BLaER1 treated with 17β-estradiol and CSF1 and Interleukin-3, amounts not matched to agents 10 nM and 100 nM (cell line): ENCODE data around the gene PCED1A.

Source experiments
- H3K27ac ChIP-seq, 11 experiments: shearing (Covaris generic); formaldehyde crosslinking; 2 replicates each; pipeline ENCODE4 v1.8.1; 2022
- H3K27me3 ChIP-seq, 11 experiments: shearing (Covaris generic); formaldehyde crosslinking; 2 replicates each; pipeline ENCODE4 v1.8.1; 2022
- H3K36me3 ChIP-seq, 11 experiments: shearing (Covaris generic); formaldehyde crosslinking; 2 replicates each; pipeline ENCODE4 v1.8.1; 2022
- H3K4me1 ChIP-seq, 10 experiments: shearing (Covaris generic); formaldehyde crosslinking; 2 replicates each; pipeline ENCODE4 v1.8.1; 2022
- H3K4me2 ChIP-seq, 11 experiments: shearing (Covaris generic); formaldehyde crosslinking; 2 replicates each; pipeline ENCODE4 v1.8.1; 2022
- H3K4me3 ChIP-seq, 10 experiments: shearing (Covaris generic); formaldehyde crosslinking; 2 replicates each; pipeline ENCODE4 v1.8.1; 2022
- H3K9ac ChIP-seq, 11 experiments: shearing (Covaris generic); formaldehyde crosslinking; 2 replicates each; pipeline ENCODE4 v1.8.1; 2022
- H3K9me3 ChIP-seq, 11 experiments: shearing (Covaris generic); formaldehyde crosslinking; replicated peaks in 1 of 11; 2 replicates each; pipeline ENCODE4 v1.8.1; 2022
- H4K20me1 ChIP-seq, 11 experiments: shearing (Covaris generic); formaldehyde crosslinking; 2 replicates each; pipeline ENCODE4 v1.8.1; 2022
- Cebpa-rat ChIP-seq, 11 experiments: shearing (Covaris generic); IDR thresholded peaks; 2 replicates each; pipeline ENCODE4 v1.8.1; 2022

PCED1A gene

DNA sequence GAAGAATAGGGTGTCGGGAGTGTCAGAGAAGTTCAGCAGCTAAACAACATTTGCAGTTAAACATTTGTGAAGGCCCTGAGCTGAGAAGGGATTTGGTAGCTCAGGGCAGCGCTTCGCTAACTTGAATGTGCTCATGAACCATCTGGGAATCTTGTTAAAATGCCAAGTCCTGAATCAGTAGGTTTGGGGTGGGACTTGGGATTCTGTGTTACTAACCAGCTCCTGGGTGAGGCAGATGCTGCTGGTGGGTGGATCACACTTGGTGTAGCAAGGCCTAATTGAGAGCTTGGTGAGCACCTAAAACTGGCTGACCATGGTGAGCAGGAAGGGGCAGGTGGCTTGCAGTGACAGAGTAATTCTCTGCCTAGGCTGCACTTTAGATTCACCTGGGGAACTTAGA, 38.7 kb upstream of the PCED1A start:
- no peak overlapping the region for H3K9ac ChIP-seq
- H3K27me3 ChIP-seq = no peaks in the 10 kb centered on the region
- H3K27ac ChIP-seq = no peak overlapping the region
- peaks cover 20 to 49% (median 30%) of the 10 kb centered on the region in 10 experiments for H3K4me1 ChIP-seq
- no peak overlapping the region for H3K4me3 ChIP-seq
- H4K20me1 ChIP-seq = peaks cover 42 to 92% (median 85%) of the 10 kb centered on the region in 11 experiments; a peak in 21 of 22 replicates
- no peaks in the 10 kb centered on the region for H3K9me3 ChIP-seq
- TF ChIP-seq Cebpa-rat (IDR thresholded peaks at IDR 0.05) = no peak
- H3K36me3 ChIP-seq = peaks cover 5 to 78% (median 42%) of the 10 kb centered on the region in 11 experiments; a peak in 21 of 22 replicates
- no peak overlapping the region for H3K4me2 ChIP-seq

DNA sequence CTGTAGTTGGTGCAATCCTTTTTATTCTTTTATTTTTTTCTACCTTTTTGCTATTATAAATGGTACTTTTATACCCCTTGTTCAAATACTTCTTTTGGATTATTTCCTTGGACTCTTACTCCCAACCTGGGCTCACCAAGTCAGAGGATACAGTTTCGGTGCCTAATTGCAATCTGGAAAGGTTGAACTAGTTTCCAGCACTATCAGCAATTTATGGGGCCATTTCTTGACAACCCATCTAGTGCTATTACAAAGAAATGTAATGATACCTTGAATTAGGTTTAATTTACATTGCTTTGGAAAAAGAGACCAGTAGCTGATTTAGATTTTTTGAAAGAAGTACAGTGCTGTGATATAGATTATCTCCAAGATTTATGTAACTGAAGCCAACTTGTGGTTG, 38.1 kb upstream of the PCED1A start:
- no peak for TF ChIP-seq Cebpa-rat (IDR thresholded peaks at IDR 0.05)
- Histone ChIP-seq H4K20me1 (peaks cover 40 to 91% (median 78%) of the 10 kb centered on the region in 11 experiments; a peak in 21 of 22 replicates), H3K4me1 (peaks cover 20 to 43% (median 26%) of the 10 kb centered on the region in 10 experiments), H3K9ac (no peak overlapping the region), H3K27ac (no peak overlapping the region), H3K4me3 (no peak overlapping the region), H3K36me3 (peaks cover 5 to 78% (median 42%) of the 10 kb centered on the region in 11 experiments; a peak in 21 of 22 replicates), H3K9me3 (no peaks in the 10 kb centered on the region), H3K27me3 (no peaks in the 10 kb centered on the region), H3K4me2 (no peak overlapping the region)

DNA sequence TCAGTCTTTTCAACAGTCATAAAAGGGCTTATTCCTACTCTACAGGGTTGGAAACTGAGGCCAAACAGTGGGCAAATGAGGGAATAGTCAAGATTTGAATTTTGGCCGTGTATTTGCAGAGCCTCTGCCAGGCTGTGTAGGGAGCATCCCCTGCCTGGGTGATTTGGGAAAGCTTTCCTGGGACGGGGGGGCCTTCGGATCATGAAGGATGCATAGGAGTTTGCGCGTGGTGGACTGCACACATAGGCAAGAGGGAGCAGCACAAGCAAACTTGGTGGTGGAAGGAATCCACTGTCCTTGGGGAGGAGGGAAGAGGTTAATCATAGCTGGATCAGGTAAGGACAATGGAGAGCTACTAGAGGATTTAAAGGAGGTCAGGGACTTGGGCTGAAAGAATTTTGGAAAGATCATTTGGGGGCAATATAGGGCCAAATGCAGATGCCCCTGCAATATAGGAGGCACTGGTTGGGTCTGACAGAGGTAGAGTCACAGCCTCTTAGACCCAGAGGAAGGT, 35.3 kb upstream of the PCED1A start:
- Histone ChIP-seq H3K9ac (peak overlapping the region in 2 of 11 experiments; percentile 93 to 95; a peak in 1 of 22 replicates), H3K4me1 (peaks cover 40 to 53% (median 46%) of the 10 kb centered on the region in 10 experiments), H4K20me1 (peaks cover 23 to 69% (median 61%) of the 10 kb centered on the region in 11 experiments; a peak in 21 of 22 replicates), H3K36me3 (peaks cover 3 to 55% (median 31%) of the 10 kb centered on the region in 11 experiments; a peak in 20 of 22 replicates), H3K4me3 (0 out of 20 replicates have a peak overlapping the region, but pooled peaks of 1 of the 10 experiments have one; percentile 21), H3K9me3 (no peaks in the 10 kb centered on the region), H3K27ac (no peak overlapping the region), H3K27me3 (peaks cover 5 to 21% (median 19%) of the 10 kb centered on the region in 11 experiments; a peak in 19 of 22 replicates), H3K4me2 (peak overlapping the region; percentile 83 to 100 (median 97))
- TF ChIP-seq Cebpa-rat (IDR thresholded peaks at IDR 0.05) = no peak

DNA sequence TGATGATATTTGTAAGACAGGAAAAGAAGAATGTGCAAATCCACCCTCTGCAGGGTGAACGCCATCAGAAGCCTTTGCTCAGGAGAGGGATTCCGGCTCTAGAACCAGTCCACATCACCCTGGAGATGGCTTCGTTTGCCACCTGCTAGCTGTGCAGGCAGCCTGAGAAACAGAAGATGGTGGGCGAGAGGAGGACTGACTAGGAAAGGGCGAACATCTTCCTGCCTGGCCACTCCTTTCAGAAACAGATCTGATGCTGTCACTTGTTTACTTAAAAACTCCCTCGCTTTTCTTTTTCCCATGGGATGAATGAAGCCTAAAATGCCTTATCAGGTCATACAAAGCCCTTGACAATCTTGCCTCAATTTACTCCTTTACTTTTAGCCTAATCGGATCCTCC, 34.0 kb upstream of the PCED1A start:
- H3K9ac ChIP-seq = peak overlapping the region; percentile 91 to 99 (median 95)
- H3K27me3 ChIP-seq = peaks cover 5 to 23% (median 19%) of the 10 kb centered on the region in 11 experiments; a peak in 19 of 22 replicates
- peaks cover 17 to 56% (median 49%) of the 10 kb centered on the region in 11 experiments; a peak in 21 of 22 replicates for H4K20me1 ChIP-seq
- H3K4me2 ChIP-seq = peak overlapping the region; percentile 83 to 100 (median 97)
- peak overlapping the region; percentile 80 to 98 (median 90) for H3K4me3 ChIP-seq
- H3K27ac ChIP-seq = peak overlapping the region in 9 of 11 experiments; percentile 89 to 98 (median 93); a peak in 11 of 22 replicates
- no peak for TF ChIP-seq Cebpa-rat (IDR thresholded peaks at IDR 0.05)
- H3K36me3 ChIP-seq = peaks cover 0 to 43% (median 28%) of the 10 kb centered on the region in 11 experiments; a peak in 19 of 22 replicates
- peaks cover 46 to 66% (median 55%) of the 10 kb centered on the region in 10 experiments for H3K4me1 ChIP-seq
- H3K9me3 ChIP-seq = no peaks in the 10 kb centered on the region

DNA sequence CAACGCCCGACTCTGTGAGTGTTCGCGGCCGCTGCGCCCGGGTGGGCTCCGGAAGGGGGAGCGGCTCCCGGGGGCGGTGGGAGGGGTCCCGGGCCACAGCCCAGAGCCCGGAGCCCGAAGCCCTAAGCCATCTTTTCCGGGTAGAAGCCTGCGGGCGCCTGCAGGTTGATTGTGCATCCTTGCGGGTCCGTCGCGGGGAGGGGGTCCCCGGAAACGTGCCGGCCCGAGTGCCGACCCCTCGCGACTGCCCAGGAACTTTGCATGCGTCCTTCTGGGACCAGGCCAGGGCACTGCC, 33.2 kb upstream of the PCED1A start:
- H4K20me1 ChIP-seq = peaks cover 9 to 48% (median 42%) of the 10 kb centered on the region in 11 experiments; a peak in 21 of 22 replicates
- peak overlapping the region; percentile 91 to 99 (median 95) for H3K9ac ChIP-seq
- peaks cover 0 to 35% (median 23%) of the 10 kb centered on the region in 11 experiments; a peak in 18 of 22 replicates for H3K36me3 ChIP-seq
- H3K27me3 ChIP-seq = peaks cover 5 to 23% (median 19%) of the 10 kb centered on the region in 11 experiments; a peak in 19 of 22 replicates
- peak overlapping the region; percentile 80 to 98 (median 90) for H3K4me3 ChIP-seq
- peak overlapping the region; percentile 83 to 100 (median 97) for H3K4me2 ChIP-seq
- H3K27ac ChIP-seq = peak overlapping the region; percentile 84 to 98 (median 93)
- no peaks in the 10 kb centered on the region for H3K9me3 ChIP-seq
- peaks cover 46 to 69% (median 56%) of the 10 kb centered on the region in 10 experiments for H3K4me1 ChIP-seq
- TF ChIP-seq Cebpa-rat (IDR thresholded peaks at IDR 0.05) = no peak

DNA sequence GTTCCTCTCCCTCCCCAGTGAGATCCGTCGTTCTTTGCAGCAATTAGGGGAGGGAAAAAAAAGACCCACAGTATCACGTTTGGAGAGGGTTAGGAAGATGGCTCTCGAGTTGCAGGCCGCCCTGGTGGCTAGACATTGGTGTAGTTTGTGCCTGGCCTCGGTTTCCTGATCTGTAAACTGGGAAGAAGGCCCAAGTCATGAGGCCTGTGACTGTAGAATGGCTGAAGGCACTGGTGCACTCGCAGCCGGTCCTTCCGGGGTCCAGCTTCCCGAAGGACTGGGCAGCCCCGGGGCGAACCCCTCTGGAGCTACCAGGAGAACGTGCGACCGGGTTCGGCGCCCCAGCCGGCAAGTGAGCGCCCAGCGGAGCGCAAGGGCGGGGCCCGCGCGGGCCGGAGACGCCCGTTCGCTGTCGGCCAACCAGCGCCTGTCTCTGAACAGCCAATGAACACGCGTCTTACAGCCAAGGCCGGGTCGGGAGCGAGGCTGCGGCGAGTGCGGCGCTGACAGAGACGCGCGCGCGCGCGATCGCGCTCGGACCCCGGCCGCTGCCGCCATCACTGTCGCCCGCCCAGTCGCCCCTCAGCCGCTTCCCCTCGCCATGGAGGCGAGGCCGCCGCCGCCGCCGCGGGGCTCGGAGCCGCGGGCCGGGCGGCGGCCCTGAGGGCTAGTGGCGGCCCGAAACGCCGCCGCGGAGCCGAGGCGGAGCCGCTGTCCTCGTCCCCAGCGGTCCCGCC, 32.7 kb upstream of the PCED1A start, which contains the start of gene PTPRA:
Gene PTPRA, plus strand, starts transcription at position 472 of the 737 bp plus-strand sequence. CDS start 90,797 bp downstream, outside the sequence.
- no peak for TF ChIP-seq Cebpa-rat (IDR thresholded peaks at IDR 0.05)
- peaks cover 0 to 30% (median 19%) of the 10 kb centered on the region in 11 experiments; a peak in 17 of 22 replicates for H3K36me3 ChIP-seq
- no peaks in the 10 kb centered on the region for H3K9me3 ChIP-seq
- peaks cover 5 to 23% (median 19%) of the 10 kb centered on the region in 11 experiments; a peak in 19 of 22 replicates for H3K27me3 ChIP-seq
- peaks cover 9 to 43% (median 36%) of the 10 kb centered on the region in 11 experiments; a peak in 20 of 22 replicates for H4K20me1 ChIP-seq
- H3K4me2 ChIP-seq = peak within 1 kb of the TSS; percentile 93 to 100 (median 97)
- peaks cover 46 to 74% (median 59%) of the 10 kb centered on the region in 10 experiments for H3K4me1 ChIP-seq
- H3K9ac ChIP-seq = peak within 1 kb of the TSS; percentile 91 to 99 (median 95)
- peak within 1 kb of the TSS; percentile 80 to 98 (median 90) for H3K4me3 ChIP-seq
- peak within 1 kb of the TSS; percentile 84 to 98 (median 93) for H3K27ac ChIP-seq

DNA sequence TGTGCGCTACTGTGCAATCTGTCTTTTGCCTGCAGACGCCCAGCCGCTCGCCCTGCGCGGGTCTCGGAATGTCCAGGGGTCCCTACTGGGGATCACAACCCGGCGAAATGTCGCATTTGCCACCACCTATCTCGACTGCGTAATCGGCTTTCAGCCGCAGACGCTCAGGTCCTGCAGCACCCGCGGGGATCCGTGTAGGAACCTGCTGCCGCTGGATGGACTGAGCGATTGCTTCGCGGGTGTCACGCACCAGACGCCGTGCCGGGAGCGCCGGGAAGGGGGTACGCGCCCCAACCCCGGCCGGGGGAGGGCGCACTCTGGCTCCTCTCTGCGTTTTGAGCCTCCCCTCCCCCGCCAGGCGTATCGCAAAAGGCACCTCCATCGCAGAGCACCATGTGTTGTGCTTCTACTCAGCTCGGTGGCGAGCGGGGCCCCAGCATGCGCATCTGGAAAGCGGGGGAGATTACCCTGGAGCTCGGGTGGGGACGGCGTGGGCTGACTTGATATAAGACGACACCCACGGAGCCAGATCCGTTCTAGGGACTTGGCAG, 32.1 kb upstream of the PCED1A start:
- Histone ChIP-seq H3K36me3 (peaks cover 0 to 25% (median 15%) of the 10 kb centered on the region in 11 experiments; a peak in 12 of 22 replicates), H4K20me1 (peaks cover 9 to 39% (median 34%) of the 10 kb centered on the region in 11 experiments; a peak in 20 of 22 replicates), H3K9ac (peak overlapping the region; percentile 91 to 99 (median 95)), H3K4me1 (peaks cover 53 to 80% (median 65%) of the 10 kb centered on the region in 10 experiments), H3K27me3 (peaks cover 5 to 23% (median 19%) of the 10 kb centered on the region in 11 experiments; a peak in 19 of 22 replicates), H3K27ac (peak overlapping the region; percentile 84 to 98 (median 93); a peak in 21 of 22 replicates), H3K4me2 (peak overlapping the region; percentile 93 to 100 (median 97)), H3K4me3 (peak overlapping the region; percentile 80 to 98 (median 90)), H3K9me3 (no peaks in the 10 kb centered on the region)
- no peak for TF ChIP-seq Cebpa-rat (IDR thresholded peaks at IDR 0.05)
